ENCODE data around the gene SCYGR7. TPM values are rescaled to one million over a fixed set of nuclear protein-coding genes. Genes with fewer than 3 reads are reported as not detected.
"Not testable (repeated sequence)": the region's sequence is repeated elsewhere in the genome, so short reads cannot be mapped to it uniquely, and the experiment has no call there.

Gene SCYGR7
- total RNA-seq, 1 donor from 2014 or later: not detected

DNA sequence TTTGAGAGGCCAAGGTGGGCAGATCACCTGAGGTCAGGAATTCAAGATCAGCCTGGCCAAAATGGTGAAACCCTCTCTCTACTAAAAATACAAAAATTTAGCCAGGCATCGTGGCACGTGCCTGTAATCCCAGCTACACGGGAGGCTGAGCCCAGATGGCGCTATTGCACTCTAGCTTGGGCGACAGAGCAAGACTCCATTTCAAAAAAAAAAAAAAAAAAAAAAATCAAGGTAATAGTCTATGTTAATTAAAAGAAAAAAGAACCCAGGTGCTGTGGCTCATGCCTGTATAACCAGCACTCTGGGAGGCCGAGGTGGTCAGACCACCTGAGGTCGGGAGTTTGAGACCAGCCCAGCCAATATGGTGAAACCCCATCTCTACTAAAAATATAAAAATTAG lies 12.6 kb downstream of the SCYGR7 start:
- not testable (repeated sequence) for H3K36me3 ChIP-seq (ENCODE audit: control insufficient read depth, insufficient read depth, low read length); DNase-seq (ENCODE audit: low read depth); H3K27me3 ChIP-seq (ENCODE audit: control insufficient read depth, insufficient read depth, low read length); H3K4me3 ChIP-seq (ENCODE audit: low read depth, low read length)
- peak; percentile 31 for TF ChIP-seq CTCF (IDR thresholded peaks at IDR 0.05; ENCODE audit: insufficient read depth, low read length, poor library complexity, severe bottlenecking)

GRCh38 chr2:227745594-227745993 lies 17.5 kb downstream of the SCYGR7 start, which contains the start of gene SCYGR8:
SCYGR8 (plus strand) TSS chr2:227745894; CDS start chr2:227745894, 0 bp downstream.
- no peak within 1 kb of the TSS for H3K4me3 ChIP-seq (ENCODE audit: low read depth, low read length)
- no peak for TF ChIP-seq CTCF (IDR thresholded peaks at IDR 0.05; ENCODE audit: insufficient read depth, low read length, poor library complexity, severe bottlenecking)
- DNase-seq (ENCODE audit: low read depth): no peak
- H3K36me3 ChIP-seq (ENCODE audit: control insufficient read depth, insufficient read depth, low read length): no peaks in the 10 kb centered on the region
- no peaks in the 10 kb centered on the region for H3K27me3 ChIP-seq (ENCODE audit: control insufficient read depth, insufficient read depth, low read length)

DNA sequence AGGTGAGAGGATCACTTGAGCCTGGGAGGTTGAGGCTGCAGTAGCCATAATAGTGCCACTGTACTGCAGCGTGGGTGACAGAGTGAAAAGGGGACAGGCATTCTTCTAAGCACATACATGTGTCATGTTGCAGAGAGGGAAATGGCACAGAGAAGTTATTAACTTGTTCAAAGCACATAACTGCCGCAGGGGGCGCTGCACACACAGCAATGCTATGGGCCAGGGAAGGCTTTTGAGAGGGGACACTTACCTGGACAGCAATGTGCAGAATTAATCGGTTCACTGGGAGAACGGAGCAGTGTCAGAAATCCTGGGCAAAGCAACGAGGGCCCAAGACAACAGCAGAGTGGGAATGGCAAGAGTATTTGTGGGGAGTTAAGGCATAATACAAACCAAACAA lies 19.9 kb downstream of the SCYGR7 start:
- H3K27me3 ChIP-seq (ENCODE audit: control insufficient read depth, insufficient read depth, low read length): no peaks in the 10 kb centered on the region
- no peak overlapping the region for H3K4me3 ChIP-seq (ENCODE audit: low read depth, low read length)
- no peak for DNase-seq (ENCODE audit: low read depth)
- no peaks in the 10 kb centered on the region for H3K36me3 ChIP-seq (ENCODE audit: control insufficient read depth, insufficient read depth, low read length)
- TF ChIP-seq CTCF (IDR thresholded peaks at IDR 0.05; ENCODE audit: insufficient read depth, low read length, poor library complexity, severe bottlenecking): peak; percentile 51

DNA sequence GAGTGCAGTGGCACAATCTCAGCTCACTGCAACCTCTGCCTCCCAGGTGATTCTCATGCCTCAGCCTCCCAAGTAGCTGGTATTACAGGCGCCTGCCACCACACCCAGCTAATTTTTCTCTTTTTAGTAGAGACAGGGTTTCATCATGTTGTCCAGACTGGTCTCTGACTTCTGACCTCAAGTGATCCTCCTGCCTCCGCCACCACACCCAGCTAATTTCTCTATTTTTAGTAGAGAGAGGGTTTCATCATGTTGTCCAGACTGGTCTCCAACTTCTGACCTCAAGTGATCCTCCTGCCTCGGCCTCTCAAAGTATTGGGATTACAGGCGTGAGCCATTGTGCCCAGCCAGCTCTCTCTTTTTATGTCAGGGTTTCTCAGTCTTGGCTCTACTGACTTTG lies 28.1 kb downstream of the SCYGR7 start:
- H3K36me3 ChIP-seq (ENCODE audit: control insufficient read depth, insufficient read depth, low read length); DNase-seq (ENCODE audit: low read depth); H3K4me3 ChIP-seq (ENCODE audit: low read depth, low read length); H3K27me3 ChIP-seq (ENCODE audit: control insufficient read depth, insufficient read depth, low read length): not testable (repeated sequence)

DNA sequence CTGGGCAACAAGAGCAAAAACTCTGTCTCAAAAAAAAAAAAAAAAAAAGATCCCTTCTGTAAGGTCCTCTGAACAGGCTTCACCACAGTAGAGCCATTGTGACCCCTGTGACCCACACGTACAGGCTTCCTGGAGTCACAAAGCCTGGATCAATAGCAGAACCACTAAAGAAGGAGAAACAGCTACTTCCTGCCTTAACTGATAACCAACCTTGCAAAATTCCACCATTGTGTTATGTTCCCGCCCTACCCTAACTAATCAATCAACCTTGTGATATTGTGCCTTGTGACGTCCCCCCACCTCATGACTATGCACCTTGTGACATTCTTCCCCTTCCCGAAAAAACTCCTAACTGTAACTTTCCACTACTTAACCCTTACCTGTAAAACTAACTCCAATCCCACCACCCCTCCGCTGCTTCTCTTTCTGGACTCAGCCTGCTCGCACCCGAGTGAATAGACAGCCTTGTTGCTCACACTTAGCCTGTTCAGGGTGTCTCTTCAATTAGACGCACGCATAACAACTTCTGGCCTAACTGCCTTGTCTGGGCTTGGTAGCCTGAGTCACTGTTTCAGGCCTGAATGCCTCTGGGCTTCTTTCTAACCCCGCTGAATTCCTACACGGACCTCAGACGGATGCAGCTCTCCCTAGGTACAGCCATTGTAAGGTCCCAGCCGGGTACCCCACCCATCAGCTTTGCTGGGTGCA lies 31.4 kb downstream of the SCYGR7 start:
- TF ChIP-seq CTCF (IDR thresholded peaks at IDR 0.05; ENCODE audit: insufficient read depth, low read length, poor library complexity, severe bottlenecking): no peak
- Histone ChIP-seq H3K36me3 (ENCODE audit: control insufficient read depth, insufficient read depth, low read length) (no peaks in the 10 kb centered on the region), H3K4me3 (ENCODE audit: low read depth, low read length) (no peak overlapping the region), H3K27me3 (ENCODE audit: control insufficient read depth, insufficient read depth, low read length) (no peaks in the 10 kb centered on the region)
- DNase-seq (ENCODE audit: low read depth): peak; percentile 86

DNA sequence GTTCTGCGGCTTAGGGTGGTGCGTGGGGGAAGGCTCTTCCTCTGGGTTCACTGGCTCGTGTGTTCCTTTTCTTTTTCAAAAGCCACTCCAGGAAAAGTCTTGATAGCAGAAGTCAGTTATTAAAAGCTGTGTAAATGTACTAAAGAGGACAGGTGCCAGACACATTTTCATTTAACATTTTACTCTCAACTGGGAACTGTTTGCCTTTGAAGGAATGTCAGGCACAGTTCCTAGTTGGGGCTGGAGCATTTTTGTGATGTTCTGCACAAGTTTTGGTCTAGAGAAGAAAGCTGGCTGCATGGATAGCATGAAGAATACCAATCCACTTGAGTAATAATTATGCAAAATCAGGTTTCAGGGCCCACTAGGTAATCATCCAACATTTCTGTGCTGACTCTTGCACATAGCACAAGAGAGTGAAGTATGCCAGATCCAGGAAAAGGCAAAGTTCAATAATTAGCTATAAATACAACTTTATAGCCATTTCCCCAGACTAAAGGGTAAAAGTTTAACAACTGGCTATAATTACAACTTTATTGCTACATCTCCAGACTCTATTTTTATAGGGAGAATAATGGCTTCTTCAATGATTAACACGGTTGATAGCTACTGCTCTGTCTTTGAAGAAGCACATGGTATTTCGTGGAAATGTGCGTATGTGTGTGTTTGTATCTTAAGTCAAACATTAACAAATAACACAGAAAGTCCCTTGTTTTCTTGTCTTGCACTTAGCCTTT lies 33.8 kb downstream of the SCYGR7 start:
- TF ChIP-seq CTCF (IDR thresholded peaks at IDR 0.05; ENCODE audit: insufficient read depth, low read length, poor library complexity, severe bottlenecking): no peak
- no peaks in the 10 kb centered on the region for H3K27me3 ChIP-seq (ENCODE audit: control insufficient read depth, insufficient read depth, low read length)
- no peak overlapping the region for H3K4me3 ChIP-seq (ENCODE audit: low read depth, low read length)
- peak; percentile 94 for DNase-seq (ENCODE audit: low read depth)
- H3K36me3 ChIP-seq (ENCODE audit: control insufficient read depth, insufficient read depth, low read length): no peaks in the 10 kb centered on the region
